Calu3 (cell line): ENCODE measurements around the gene CEP41. TPM values are rescaled to one million over a fixed set of nuclear protein-coding genes. Genes with fewer than 3 reads are reported as not detected.

Experiments
- Bru-seq: library from RNA; stranded (reverse); fragments of 400-500 nt; gene quantifications from one replicate; lab custom pipeline; 2021; lab: Mats Ljungman, UMichigan
- BruChase-seq, 2 experiments: library from RNA; stranded (reverse); fragments of 400-500 nt; gene quantifications; one replicate each; lab custom pipeline; 2021; lab: Mats Ljungman, UMichigan
- BruUV-seq: library from RNA; stranded (reverse); fragments of 400-500 nt; replicated peaks from 2 replicates; lab custom pipeline; 2021; lab: Mats Ljungman, UMichigan
- CTCF ChIA-PET: fragments of 300-600 bp; sonication (Branson Sonifier 250); formaldehyde crosslinking; loops from one replicate; lab custom pipeline; 2022; ENCODE audit warnings: antibody characterized with exemption; lab: Charles Lee
- DNase-seq: peaks from one replicate; pipeline ENCODE4 v3.0.0; 2022
- H3K27ac Mint-ChIP-seq: one replicate; pipeline ENCODE4 v1.8.0; 2022; ENCODE audit warnings: mixed read lengths; ENCODE audit not compliant: unreplicated experiment
- H3K27me3 Mint-ChIP-seq: one replicate; pipeline ENCODE4 v1.8.0; 2022; ENCODE audit warnings: mixed read lengths; ENCODE audit not compliant: unreplicated experiment
- H3K36me3 Mint-ChIP-seq: one replicate; pipeline ENCODE4 v1.8.0; 2022; ENCODE audit warnings: mild to moderate bottlenecking, moderate library complexity, mixed read lengths; ENCODE audit not compliant: insufficient read depth, unreplicated experiment
- H3K4me1 Mint-ChIP-seq: one replicate; pipeline ENCODE4 v1.8.0; 2022; ENCODE audit warnings: mild to moderate bottlenecking, low read depth, mixed read lengths; ENCODE audit not compliant: unreplicated experiment
- H3K4me3 Mint-ChIP-seq: one replicate; pipeline ENCODE4 v1.8.0; 2022; ENCODE audit warnings: mild to moderate bottlenecking, low read depth, moderate library complexity, mixed read lengths; ENCODE audit not compliant: unreplicated experiment
- H3K9me3 Mint-ChIP-seq: one replicate; pipeline ENCODE4 v1.8.0; 2022; ENCODE audit warnings: low read depth, mixed read lengths; ENCODE audit not compliant: unreplicated experiment
- intact Hi-C: fragments of 100-400 bp; cut with micrococcal nuclease; formaldehyde crosslinking; loops from one replicate; pipeline ENCODE4 v1.10.0; 2022; ENCODE audit not compliant: unreplicated experiment
- long read RNA-seq: library from polyadenylated mRNA; stranded (forward); transcript quantifications from one replicate; pipeline ENCODE4 v2.0.0, GENCODE V29; 2022
- total RNA-seq: library from RNA; stranded (reverse); gene quantifications from 2 replicates; pipeline ENCODE4 v1.2.3, GENCODE V29; 2022
- TF ChIP-seq, protein P1 (sequence below): fragments of 200-600 bp; IDR thresholded peaks from one replicate; pipeline ENCODE4 v1.8.0; 2022; ENCODE audit warnings: antibody characterized with exemption; ENCODE audit not compliant: unreplicated experiment

Gene CEP41, protein sequence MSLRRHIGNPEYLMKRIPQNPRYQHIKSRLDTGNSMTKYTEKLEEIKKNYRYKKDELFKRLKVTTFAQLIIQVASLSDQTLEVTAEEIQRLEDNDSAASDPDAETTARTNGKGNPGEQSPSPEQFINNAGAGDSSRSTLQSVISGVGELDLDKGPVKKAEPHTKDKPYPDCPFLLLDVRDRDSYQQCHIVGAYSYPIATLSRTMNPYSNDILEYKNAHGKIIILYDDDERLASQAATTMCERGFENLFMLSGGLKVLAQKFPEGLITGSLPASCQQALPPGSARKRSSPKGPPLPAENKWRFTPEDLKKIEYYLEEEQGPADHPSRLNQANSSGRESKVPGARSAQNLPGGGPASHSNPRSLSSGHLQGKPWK
- total RNA-seq (21.6 and 22.4 TPM in 2 replicates), Bru-seq, nascent RNA (percentile 65 among the genes with signal in this experiment), BruChase-seq, experiment 1, labeled RNA remaining after a 6-hour chase (percentile 57 among the genes with signal in this experiment), BruChase-seq, experiment 2, labeled RNA remaining after a 2-hour chase (percentile 57 among the genes with signal in this experiment)
- long read RNA-seq, full-length matches to known transcripts: 23 of 33 reads
- long read RNA-seq, partial matches to known transcripts: 5 of 33 reads
- long read RNA-seq, other reads (novel, unspliced or antisense): 5 of 33 reads

DNA sequence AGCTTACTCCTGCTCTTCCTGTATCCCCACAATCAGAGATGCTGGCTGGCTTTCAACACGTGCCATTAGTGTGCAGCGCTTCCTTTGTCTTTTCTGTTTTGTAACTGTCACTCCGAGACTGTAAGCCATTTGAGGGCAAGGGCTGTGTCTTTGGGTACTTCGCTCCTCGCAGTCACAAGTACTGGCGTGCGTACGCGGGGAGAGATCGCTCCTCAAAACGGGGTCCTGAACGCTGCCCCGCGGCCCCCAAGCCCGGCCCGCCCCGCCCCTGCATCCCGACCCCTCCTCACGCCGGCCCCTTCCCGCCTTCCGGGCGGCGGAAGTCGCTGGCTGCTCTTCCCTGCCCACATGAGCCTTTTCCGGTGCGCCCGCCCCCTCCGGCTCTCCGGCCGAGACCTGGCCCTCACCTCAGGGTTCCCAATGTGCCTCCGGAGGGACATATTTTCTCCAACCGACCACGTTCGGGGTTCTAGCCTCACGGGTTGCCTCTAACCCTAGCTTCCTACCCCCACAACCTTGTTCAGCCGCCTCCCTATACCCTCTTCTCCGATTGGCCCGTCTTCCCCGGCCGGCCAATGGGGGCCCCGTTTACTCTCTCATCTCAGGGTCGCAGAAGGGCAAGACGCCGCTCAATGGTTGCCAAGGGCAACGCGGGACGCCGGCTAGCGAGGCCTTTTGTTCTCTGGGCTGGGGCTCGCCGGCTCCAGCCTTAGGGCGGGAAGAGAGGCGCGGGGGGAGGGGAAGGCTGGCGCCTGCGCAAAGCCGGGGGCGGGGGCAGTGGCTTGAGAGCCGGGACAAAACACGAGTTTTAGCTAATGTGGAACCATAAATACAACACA lies at the start of gene CEP41:
CEP41 (minus strand) TSS at position 490 of the 839 bp plus-strand sequence; CDS start at position 440, 50 bp downstream.
- TF ChIP-seq, protein P1, sequence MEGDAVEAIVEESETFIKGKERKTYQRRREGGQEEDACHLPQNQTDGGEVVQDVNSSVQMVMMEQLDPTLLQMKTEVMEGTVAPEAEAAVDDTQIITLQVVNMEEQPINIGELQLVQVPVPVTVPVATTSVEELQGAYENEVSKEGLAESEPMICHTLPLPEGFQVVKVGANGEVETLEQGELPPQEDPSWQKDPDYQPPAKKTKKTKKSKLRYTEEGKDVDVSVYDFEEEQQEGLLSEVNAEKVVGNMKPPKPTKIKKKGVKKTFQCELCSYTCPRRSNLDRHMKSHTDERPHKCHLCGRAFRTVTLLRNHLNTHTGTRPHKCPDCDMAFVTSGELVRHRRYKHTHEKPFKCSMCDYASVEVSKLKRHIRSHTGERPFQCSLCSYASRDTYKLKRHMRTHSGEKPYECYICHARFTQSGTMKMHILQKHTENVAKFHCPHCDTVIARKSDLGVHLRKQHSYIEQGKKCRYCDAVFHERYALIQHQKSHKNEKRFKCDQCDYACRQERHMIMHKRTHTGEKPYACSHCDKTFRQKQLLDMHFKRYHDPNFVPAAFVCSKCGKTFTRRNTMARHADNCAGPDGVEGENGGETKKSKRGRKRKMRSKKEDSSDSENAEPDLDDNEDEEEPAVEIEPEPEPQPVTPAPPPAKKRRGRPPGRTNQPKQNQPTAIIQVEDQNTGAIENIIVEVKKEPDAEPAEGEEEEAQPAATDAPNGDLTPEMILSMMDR: no peak

DNA sequence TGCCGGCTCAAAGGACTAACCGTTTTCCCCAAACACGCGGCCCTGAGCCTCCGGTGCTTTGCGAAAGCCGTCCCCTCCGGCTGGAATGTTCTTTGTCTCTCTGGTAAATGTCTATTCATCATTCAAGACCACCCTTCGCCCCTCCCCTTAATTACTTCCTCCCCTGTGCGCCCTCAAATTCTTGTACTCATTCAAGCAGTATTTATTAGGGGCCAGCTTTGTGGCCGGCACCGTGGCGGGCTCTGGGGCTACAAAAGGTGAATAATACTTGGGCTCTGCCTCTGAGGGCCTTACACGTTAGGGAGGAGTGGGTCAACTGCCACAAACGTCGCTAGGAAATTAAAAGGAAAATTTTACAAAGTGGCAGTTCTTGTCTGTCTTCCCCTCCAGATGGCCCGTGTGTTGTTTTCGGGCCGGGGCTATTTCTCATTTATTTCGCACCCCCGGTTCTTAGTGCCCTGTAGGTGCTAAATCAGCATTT lies 49.5 kb upstream of the CEP41 start:
- DNase-seq: no peak
- Mint-ChIP-seq H3K4me3 (no peak overlapping the region), H3K9me3 (no peaks in the 10 kb centered on the region), H3K4me1 (peaks cover 40% of the 10 kb centered on the region), H3K27me3 (no peaks in the 10 kb centered on the region), H3K27ac (no peak overlapping the region), H3K36me3 (peaks cover 30% of the 10 kb centered on the region)
- TF ChIP-seq, protein P1: no peak
- BruUV-seq: no TSS peak
- CTCF ChIA-PET: no interaction called here
- intact Hi-C loops: no loop called here

More for the DNA sequence above, at the start of gene CEP41:
- DNase-seq: peak; percentile 98
- Mint-ChIP-seq H3K36me3 (peaks cover 22% of the 10 kb centered on the region), H3K4me3 (peak within 1 kb of the TSS; percentile 86), H3K9me3 (peaks cover 4% of the 10 kb centered on the region), H3K27ac (peak within 1 kb of the TSS; percentile 97), H3K27me3 (no peaks in the 10 kb centered on the region), H3K4me1 (peaks cover 10% of the 10 kb centered on the region)
- intact Hi-C loops: no loop called here
- CTCF ChIA-PET: interaction anchor here (0.5 to 1.2 kb wide), 3 partner anchors 13 to 344 kb away, joined by 3 to 6 read pairs (median 4); no protein-coding TSS in a partner anchor
- no TSS peak for BruUV-seq

DNA sequence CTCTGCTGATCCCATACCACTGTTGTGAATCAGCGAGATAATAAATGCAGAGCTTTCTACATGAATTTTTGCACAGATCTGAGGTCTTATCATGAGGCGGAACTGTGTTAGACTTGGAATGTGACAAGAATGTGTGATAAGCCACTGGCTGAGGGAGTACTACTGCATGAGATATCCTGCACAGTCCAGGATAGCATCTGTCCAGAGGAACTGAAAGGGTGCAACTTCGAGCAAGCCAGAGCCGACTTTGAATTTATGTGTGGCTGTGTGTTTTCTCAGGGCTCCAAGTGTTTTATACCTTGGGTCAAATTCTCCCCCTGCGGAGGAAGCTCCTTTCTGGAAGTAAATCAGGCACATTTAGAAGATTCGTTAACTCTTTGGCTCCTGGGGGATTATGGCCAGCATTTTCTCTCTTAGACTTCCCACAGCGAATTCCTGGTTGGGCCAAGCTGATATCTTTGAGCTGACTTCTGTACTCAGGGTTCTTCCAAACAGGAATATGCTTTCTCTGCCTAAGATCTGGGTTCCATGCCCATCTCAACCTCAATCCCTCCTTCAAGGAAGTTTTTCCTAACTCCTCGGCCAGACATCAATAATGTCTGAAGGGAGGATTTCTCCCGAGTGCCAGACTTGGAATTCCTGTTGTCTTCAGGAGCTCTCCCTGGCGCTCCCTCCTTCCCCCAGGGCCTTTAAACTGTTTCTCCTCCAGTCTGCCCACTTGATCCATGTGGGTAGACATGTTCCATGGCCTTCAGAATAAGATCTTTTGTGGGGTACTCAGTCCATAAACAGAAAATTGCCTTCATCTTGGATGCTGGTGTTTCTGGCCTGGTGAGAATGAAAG lies 48.5 kb upstream of the CEP41 start:
- Mint-ChIP-seq H3K4me3 (peak overlapping the region; percentile 27), H3K27ac (no peak overlapping the region), H3K4me1 (peaks cover 50% of the 10 kb centered on the region), H3K9me3 (peaks cover 3% of the 10 kb centered on the region), H3K36me3 (peaks cover 33% of the 10 kb centered on the region), H3K27me3 (peaks cover 6% of the 10 kb centered on the region)
- CTCF ChIA-PET: interaction anchor here (0.6 to 1.1 kb wide), 2 partner anchors 22 to 359 kb away, joined by 3 read pairs; no protein-coding TSS in a partner anchor
- TF ChIP-seq, protein P1: no peak
- BruUV-seq: no TSS peak
- intact Hi-C loops: loop anchor here (5.0 to 10.0 kb wide), 2 partner anchors 247 to 415 kb away; partner anchors contain the start of gene KLHDC10
- no peak for DNase-seq
